ENCODE measurements around the gene TMEM260. TPM values are rescaled to one million over a fixed set of nuclear protein-coding genes. Genes with fewer than 3 reads are reported as not detected.

Gene TMEM260
- total RNA-seq, 1 donor from 2014 or later = 23.8 TPM

- peak; percentile 69 to 76 for ATAC-seq
- Histone ChIP-seq H3K27ac (no peak overlapping the region), H3K27me3 (ENCODE audit: low read depth) (no peaks in the 10 kb centered on the region), H3K9me3 (no peaks in the 10 kb centered on the region), H3K4me1 (no peaks in the 10 kb centered on the region), H3K36me3 (peaks cover 11% of the 10 kb centered on the region), H3K4me3 (no peak overlapping the region)
- no peak for TF ChIP-seq CTCF (IDR thresholded peaks at IDR 0.05)
- intact Hi-C loops (cut with DNase I) = no loop called here
- DNase-seq = no peak
Measured at GRCh38 chr14:56648508-56649301, 69.1 kb downstream of the TMEM260 start.

- Histone ChIP-seq H3K27ac (no peak overlapping the region), H3K4me1 (no peaks in the 10 kb centered on the region), H3K27me3 (ENCODE audit: low read depth) (no peaks in the 10 kb centered on the region), H3K36me3 (peaks cover 11% of the 10 kb centered on the region), H3K4me3 (no peak overlapping the region), H3K9me3 (no peaks in the 10 kb centered on the region)
- intact Hi-C loops (cut with DNase I) = no loop called here
- DNase-seq = no peak
- ATAC-seq = no peak
- no peak for TF ChIP-seq CTCF (IDR thresholded peaks at IDR 0.05)
Measured at GRCh38 chr14:56649382-56649781, 69.8 kb downstream of the TMEM260 start.

- intact Hi-C loops (cut with DNase I) = no loop called here
- TF ChIP-seq CTCF (IDR thresholded peaks at IDR 0.05) = no peak
- no peaks in the 10 kb centered on the region for H3K4me1 ChIP-seq
- no peak for ATAC-seq
- no peak overlapping the region for H3K4me3 ChIP-seq
- H3K27me3 ChIP-seq (ENCODE audit: low read depth) = no peaks in the 10 kb centered on the region
- peaks cover 11% of the 10 kb centered on the region for H3K36me3 ChIP-seq
- DNase-seq = no peak
- no peak overlapping the region for H3K27ac ChIP-seq
- H3K9me3 ChIP-seq = no peaks in the 10 kb centered on the region
Measured at GRCh38 chr14:56650048-56650447, 70.5 kb downstream of the TMEM260 start.

GRCh38 chr14:56650979-56651378, 71.4 kb downstream of the TMEM260 start:
- Histone ChIP-seq H3K9me3 (no peaks in the 10 kb centered on the region), H3K4me3 (no peak overlapping the region), H3K36me3 (peaks cover 11% of the 10 kb centered on the region), H3K27me3 (ENCODE audit: low read depth) (no peaks in the 10 kb centered on the region), H3K4me1 (no peaks in the 10 kb centered on the region), H3K27ac (no peak overlapping the region)
- no peak for TF ChIP-seq CTCF (IDR thresholded peaks at IDR 0.05)
- no peak for DNase-seq
- no peak for ATAC-seq
- intact Hi-C loops (cut with DNase I) = no loop called here

- TF ChIP-seq CTCF (IDR thresholded peaks at IDR 0.05) = no peak
- ATAC-seq = no peak
- Histone ChIP-seq H3K36me3 (no peaks in the 10 kb centered on the region), H3K4me3 (no peak overlapping the region), H3K9me3 (no peaks in the 10 kb centered on the region), H3K27me3 (ENCODE audit: low read depth) (no peaks in the 10 kb centered on the region), H3K4me1 (no peaks in the 10 kb centered on the region), H3K27ac (no peak overlapping the region)
- intact Hi-C loops (cut with DNase I) = no loop called here
- no peak for DNase-seq
Measured at GRCh38 chr14:56657604-56658003, 78.0 kb downstream of the TMEM260 start.

All from lower lobe of right lung (tissue), 2 donors.